Mesenteric fat pad (tissue), 1 donor: ENCODE data around the gene SLK. TPM values are rescaled to one million over a fixed set of nuclear protein-coding genes. Genes with fewer than 3 reads are reported as not detected.

ENCODE experiments used
- DNase-seq: peaks from one replicate; pipeline ENCODE4 v3.0.0-alpha.2; 2020; ENCODE audit warnings: low spot score
- total RNA-seq: library from RNA; stranded (reverse); fragmentation: NEBNext Ultra II Directional; extraction: Animal tissue kit (Norgen Biotek cat#: 25700); gene quantifications from one replicate; pipeline ENCODE4 v1.2.1, GENCODE V29; 2021
- donor health status: DM: yes; HTN: yes; CAD: no.

SLK gene
- total RNA-seq, 1 donor from 2014 or later: 41.9 TPM

- no peak for DNase-seq
Measured at GRCh38 chr10:104033401-104033930, 66.5 kb downstream of the SLK start.

- DNase-seq: no peak
Measured at GRCh38 chr10:104033966-104034365, 67.0 kb downstream of the SLK start.

GRCh38 chr10:104034401-104035193 is 67.7 kb downstream of the SLK start:
- DNase-seq: no peak

GRCh38 chr10:104035194-104036068 is 68.5 kb downstream of the SLK start:
- DNase-seq: no peak

- no peak for DNase-seq
Measured at GRCh38 chr10:104036069-104036384, 69.1 kb downstream of the SLK start.

- DNase-seq: no peak
Measured at GRCh38 chr10:104036518-104037260, 69.7 kb downstream of the SLK start.

- no peak for DNase-seq
Measured at GRCh38 chr10:104037261-104037951, 70.5 kb downstream of the SLK start.

GRCh38 chr10:104038537-104038936 is 71.6 kb downstream of the SLK start:
- no peak for DNase-seq

- DNase-seq: no peak
Measured at GRCh38 chr10:104038958-104039752, 72.2 kb downstream of the SLK start.

- DNase-seq: no peak
Measured at GRCh38 chr10:104040382-104040781, 73.4 kb downstream of the SLK start.

- no peak for DNase-seq
Measured at GRCh38 chr10:104040862-104041789, 74.2 kb downstream of the SLK start.

GRCh38 chr10:104041891-104042535 is 75.1 kb downstream of the SLK start:
- DNase-seq: no peak

- DNase-seq: no peak
Measured at GRCh38 chr10:104043185-104043830, 76.4 kb downstream of the SLK start.

- DNase-seq: no peak
Measured at GRCh38 chr10:104043854-104044253, 76.9 kb downstream of the SLK start.

GRCh38 chr10:104045151-104046089 is 78.5 kb downstream of the SLK start:
- no peak for DNase-seq

- DNase-seq: no peak
Measured at GRCh38 chr10:104046651-104047050, 79.7 kb downstream of the SLK start.
